IMR-90 (cell line): ENCODE results near the gene ARMH1. TPM values are rescaled to one million over a fixed set of nuclear protein-coding genes. Genes with fewer than 3 reads are reported as not detected.

Experiments used
- ATAC-seq: fragments of 200-7000 bp; cut with Tn5 transposase; 2 replicates; pipeline ENCODE4 v1.9.1; 2020; ENCODE audit warnings: low read depth, mild to moderate bottlenecking, moderate library complexity
- BruUV-seq: library from RNA; stranded (reverse); fragments of 400-500 nt; replicated peaks from 2 replicates; lab custom pipeline; 2021; lab: Mats Ljungman, UMichigan
- CTCF ChIA-PET: fragments of 300-600 bp; formaldehyde crosslinking; extraction: SDS; loops from one replicate; lab custom pipeline; 2021; ENCODE audit warnings: antibody characterized with exemption; lab: Yijun Ruan, JAX
- POLR2A ChIA-PET: fragments of 300-600 bp; sonication (Branson Sonifier 250); formaldehyde crosslinking; loops from one replicate; lab custom pipeline; 2022; ENCODE audit warnings: antibody characterized with exemption; ENCODE audit not compliant: unreplicated experiment; lab: Charles Lee
- DNase-seq: peaks from one replicate; pipeline ENCODE4 v3.0.0; 2013
- H2AFZ ChIP-seq: replicated peaks from 2 replicates; pipeline ENCODE3; 2013; ENCODE audit warnings: low read length, mild to moderate bottlenecking; ENCODE audit not compliant: poor library complexity
- H2AK5ac ChIP-seq: 2 replicates; pipeline ENCODE4 v1.6.1; 2013; ENCODE audit warnings: low read depth, low read length, inconsistent platforms
- H2AK9ac ChIP-seq: replicated peaks from 2 replicates; pipeline ENCODE3; 2013; ENCODE audit warnings: mild to moderate bottlenecking, low read depth, low read length, moderate library complexity; ENCODE audit not compliant: poor library complexity
- H2BK120ac ChIP-seq: 2 replicates; pipeline ENCODE4 v1.6.1; 2013; ENCODE audit warnings: low read depth, low read length, inconsistent platforms
- H2BK15ac ChIP-seq: 3 replicates; pipeline ENCODE4 v1.6.1; 2013; ENCODE audit warnings: low read depth, low read length, inconsistent platforms
- H2BK20ac ChIP-seq: 2 replicates; pipeline ENCODE4 v1.6.1; 2013; ENCODE audit warnings: low read depth, mild to moderate bottlenecking, inconsistent platforms, low read length, moderate library complexity
- H2BK5ac ChIP-seq: 2 replicates; pipeline ENCODE4 v1.6.1; 2013; ENCODE audit warnings: mild to moderate bottlenecking, low read depth, low read length, inconsistent platforms; ENCODE audit not compliant: poor library complexity, severe bottlenecking
- H3K14ac ChIP-seq: replicated peaks from 2 replicates; pipeline ENCODE4 v1.6.1; 2013; ENCODE audit warnings: low read depth, low read length, inconsistent platforms
- H3K18ac ChIP-seq: 2 replicates; pipeline ENCODE4 v1.6.1; 2013; ENCODE audit warnings: low read depth, low read length, control low read depth
- H3K23ac ChIP-seq: 2 replicates; pipeline ENCODE4 v1.6.1; 2013; ENCODE audit warnings: low read depth, low read length, inconsistent platforms
- H3K27ac ChIP-seq: 2 replicates; pipeline ENCODE4 v1.5.1; 2013; ENCODE audit warnings: mild to moderate bottlenecking, control low read depth, low read length; ENCODE audit not compliant: insufficient read depth
- H3K27me3 ChIP-seq: 2 replicates; pipeline ENCODE4 v1.6.1; 2013; ENCODE audit warnings: low read length; ENCODE audit not compliant: control insufficient read depth, insufficient read depth
- H3K36me3 ChIP-seq: 2 replicates; pipeline ENCODE4 v1.6.1; 2013; ENCODE audit warnings: low read length, mixed read lengths; ENCODE audit not compliant: control insufficient read depth, insufficient read depth
- H3K4ac ChIP-seq: 2 replicates; pipeline ENCODE4 v1.6.1; 2013; ENCODE audit warnings: low read depth, low read length, inconsistent platforms
- H3K4me1 ChIP-seq: 2 replicates; pipeline ENCODE4 v1.6.1; 2013; ENCODE audit warnings: low read length, mixed read lengths; ENCODE audit not compliant: control insufficient read depth, insufficient read depth
- H3K4me2 ChIP-seq: 2 replicates; pipeline ENCODE4 v1.6.1; 2013; ENCODE audit warnings: low read depth, mild to moderate bottlenecking, control low read depth, low read length, moderate library complexity
- H3K4me3 ChIP-seq: 2 replicates; pipeline ENCODE4 v1.5.1; 2013; ENCODE audit warnings: low read depth, mild to moderate bottlenecking, control low read depth, low read length, moderate library complexity; ENCODE audit not compliant: insufficient read depth
- H3K56ac ChIP-seq: 2 replicates; pipeline ENCODE4 v1.6.1; 2013; ENCODE audit warnings: low read length, inconsistent platforms; ENCODE audit not compliant: insufficient read depth; ENCODE audit errors: extremely low read depth
- H3K79me1 ChIP-seq, 2 experiments: 2 replicates each; pipeline ENCODE4 v1.6.1; 2013; ENCODE audit warnings: low read length in 2 of 2, inconsistent platforms in 1 of 2, low read depth in 1 of 2
- H3K9ac ChIP-seq: 2 replicates; pipeline ENCODE4 v1.6.1; 2013; ENCODE audit warnings: low read depth, low read length, control low read depth
- H3K9me1 ChIP-seq: 2 replicates; pipeline ENCODE4 v1.6.1; 2013; ENCODE audit warnings: low read length, inconsistent platforms; ENCODE audit not compliant: insufficient read depth
- H3K9me3 ChIP-seq: 2 replicates; pipeline ENCODE4 v1.6.1; 2013; ENCODE audit warnings: low read length; ENCODE audit not compliant: control insufficient read depth, insufficient read depth
- H4K20me1 ChIP-seq: 2 replicates; pipeline ENCODE4 v1.6.1; 2013; ENCODE audit warnings: low read length, inconsistent platforms; ENCODE audit not compliant: insufficient read depth
- H4K5ac ChIP-seq: 2 replicates; pipeline ENCODE4 v1.6.1; 2013; ENCODE audit warnings: mild to moderate bottlenecking, low read depth, low read length, control low read depth
- H4K8ac ChIP-seq, 2 experiments: 2 replicates each; pipeline ENCODE4 v1.6.1; 2013; ENCODE audit warnings: low read depth in 2 of 2, low read length in 2 of 2, control low read depth in 1 of 2, inconsistent platforms in 1 of 2
- H4K91ac ChIP-seq: 2 replicates; pipeline ENCODE4 v1.6.1; 2013; ENCODE audit warnings: low read depth, low read length, inconsistent platforms; ENCODE audit not compliant: insufficient read depth
- ELK1 ChIP-seq: fragments of 150-350 bp; IDR thresholded peaks from 2 replicates; pipeline ENCODE4 v1.6.1; 2016; ENCODE audit warnings: low read depth, mild to moderate bottlenecking, low read length, moderate library complexity, borderline replicate concordance
- FOS ChIP-seq: fragments of 150-350 bp; IDR thresholded peaks from 2 replicates; pipeline ENCODE4 v1.6.1; 2016; ENCODE audit warnings: low read depth, low read length
- MAFK ChIP-seq: IDR thresholded peaks from 2 replicates; pipeline ENCODE4 v1.6.1; 2012; ENCODE audit warnings: low read depth, low read length, improper control_type of control experiment
- MXI1 ChIP-seq: IDR thresholded peaks from 2 replicates; pipeline ENCODE4 v1.6.1; 2012; ENCODE audit warnings: low read depth, mild to moderate bottlenecking, low read length, moderate library complexity, borderline replicate concordance
- NFE2L2 ChIP-seq: fragments of 150-350 bp; IDR thresholded peaks from 2 replicates; pipeline ENCODE4 v1.6.1; 2016; ENCODE audit warnings: low read depth, mild to moderate bottlenecking, low read length
- POLR2A ChIP-seq: IDR thresholded peaks from 2 replicates; pipeline ENCODE4 v1.6.1; 2012; ENCODE audit warnings: mild to moderate bottlenecking, low read depth, low read length
- RCOR1 ChIP-seq: IDR thresholded peaks from 2 replicates; pipeline ENCODE4 v1.6.1; 2012; ENCODE audit warnings: mild to moderate bottlenecking, low read length, improper control_type of control experiment; ENCODE audit not compliant: insufficient replicate concordance
- SMC3 ChIP-seq: fragments of 150-350 bp; IDR thresholded peaks from 2 replicates; pipeline ENCODE4 v1.6.1; 2016; ENCODE audit warnings: low read depth, mild to moderate bottlenecking, antibody characterized with exemption, low read length, moderate library complexity
- WGBS, 2 experiments: methylation state at CpG; one replicate each; pipeline versions ENCODE4 v1.1.5 to v1.1.7; 2013; ENCODE audit warnings: missing lambda C conversion rate in 2 of 2; ENCODE audit not compliant: insufficient read length in 1 of 2; ENCODE audit errors: extremely low coverage in 2 of 2; 5-methylcytosine and 5-hydroxymethylcytosine counted together
- dilution Hi-C: fragments of 300-500 bp; cut with HindIII; formaldehyde crosslinking; loops from one replicate; pipeline ENCODE4 v1.14.3; 2018; ENCODE audit warnings: low sequenced_read_pairs; ENCODE audit not compliant: unreplicated experiment
- in situ Hi-C: fragments of 300-500 bp; cut with MboI; formaldehyde crosslinking; loops from 3 replicates; pipeline ENCODE4 v1.14.3; 2019; ENCODE audit warnings: low sequenced_read_pairs, inconsistent platforms, mixed read lengths
- intact Hi-C: fragments of 100-400 bp; cut with micrococcal nuclease; formaldehyde crosslinking; loops from 2 replicates; pipeline ENCODE4 v1.10.0; 2022
- polyA plus RNA-seq, 3 experiments: library from polyadenylated mRNA; depleted of rRNA; stranded (reverse); fragments of >200 nt; gene quantifications; 2 replicates each; pipeline ENCODE4 v1.2.3, GENCODE V29; 2012; ENCODE audit warnings: low replicate concordance in 1 of 3
- total RNA-seq: library from RNA; depleted of rRNA; stranded (reverse); fragments of >200 nt; gene quantifications from 2 replicates; pipeline ENCODE4 v1.2.3, GENCODE V29; 2012

Gene ARMH1
- total and polyA plus RNA-seq, 2 of the 4 experiments (the other 2 are of a cell fraction): 0.36 to 0.72 TPM

DNA sequence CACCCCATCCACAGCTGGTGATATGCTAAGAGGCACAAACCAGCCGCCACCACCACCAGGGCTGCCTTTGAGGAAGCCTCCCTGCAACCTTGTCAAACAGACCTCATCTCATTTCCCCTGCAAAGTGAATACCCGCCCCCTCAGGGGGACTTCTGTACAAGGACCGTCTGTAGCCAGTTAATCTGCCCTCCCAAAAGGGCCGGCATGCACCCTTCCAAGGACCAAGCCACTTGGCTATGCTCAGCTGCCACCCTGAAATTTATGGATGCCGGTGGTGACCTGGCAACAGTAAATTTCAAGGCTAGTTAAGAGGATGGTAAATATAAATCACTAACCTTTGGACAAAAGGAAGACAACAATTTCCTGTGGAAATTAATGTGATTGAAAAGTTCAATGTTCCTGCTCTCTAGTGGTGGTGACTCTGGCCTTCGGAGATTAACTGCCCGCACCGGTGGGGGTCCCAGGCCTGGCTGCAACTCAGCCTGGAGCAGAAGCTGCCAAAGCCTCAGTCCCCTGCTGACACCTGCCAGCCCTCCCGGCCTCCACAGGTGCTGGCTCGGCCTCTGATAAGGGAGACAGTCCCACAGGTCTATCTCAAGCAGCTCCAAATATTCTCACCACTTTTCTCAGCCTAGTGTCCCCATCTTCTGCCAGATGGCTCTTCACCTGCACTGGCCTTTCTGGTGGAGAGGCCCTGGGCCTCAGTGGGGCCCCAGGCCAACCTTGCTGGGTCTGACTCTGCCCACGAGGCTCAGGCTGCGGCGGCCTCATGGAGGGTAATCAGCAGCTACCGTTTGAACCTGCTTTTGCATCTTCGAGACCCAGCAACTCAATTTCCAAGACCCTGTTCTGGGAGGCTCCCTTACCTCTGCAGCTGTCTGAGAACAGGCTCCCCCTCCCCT, 12.5 kb upstream of the ARMH1 start:
- dilution Hi-C loops: no loop called here
- no TSS peak for BruUV-seq

More for the DNA sequence above, 12.5 kb upstream of the ARMH1 start:
- no peak overlapping the region for H4K5ac ChIP-seq
- H3K27ac ChIP-seq: no peak overlapping the region
- no peaks in the 10 kb centered on the region for H4K20me1 ChIP-seq
- ATAC-seq (no peak), DNase-seq (no peak)
- no peaks in the 10 kb centered on the region for H3K9me3 ChIP-seq
- H3K79me1 ChIP-seq: no peaks in the 10 kb centered on the region
- no peak overlapping the region for H3K18ac ChIP-seq
- POLR2A ChIA-PET: interaction anchor here (0.6 kb wide), 1 partner anchor 39 kb away, joined by 3 read pairs; no protein-coding TSS in a partner anchor
- no peak overlapping the region for H2AFZ ChIP-seq
- no peak overlapping the region for H2BK120ac ChIP-seq
- no peak overlapping the region for H4K91ac ChIP-seq
- intact Hi-C loops: no loop called here
- CTCF ChIA-PET: no interaction called here
- H3K4me2 ChIP-seq: no peak overlapping the region
- in situ Hi-C loops: no loop called here
- H2BK5ac ChIP-seq: no peak overlapping the region
- no peaks in the 10 kb centered on the region for H3K9me1 ChIP-seq
- no peaks in the 10 kb centered on the region for H3K27me3 ChIP-seq
- no peak overlapping the region for H2BK15ac ChIP-seq
- H2BK20ac ChIP-seq: no peak overlapping the region
- H2AK9ac ChIP-seq: no peak overlapping the region
- H3K36me3 ChIP-seq: no peaks in the 10 kb centered on the region
- no peak overlapping the region for H3K9ac ChIP-seq
- no peak overlapping the region for H3K23ac ChIP-seq
- H3K4me1 ChIP-seq: 0 out of 2 replicates have a peak, but pooled peaks cover 2% of the 10 kb centered on the region
- no peak overlapping the region for H4K8ac ChIP-seq
- 82% methylated on average over 5 of the region's 15 CpGs; no CpG with 5 or more reads in 1 of the 2 experiments for WGBS, 2 experiments
- no peak overlapping the region for H3K4ac ChIP-seq
- TF ChIP-seq ELK1 (no peak), POLR2A (no peak), RCOR1 (no peak), MXI1 (no peak), FOS (no peak), MAFK (no peak), NFE2L2 (no peak), SMC3 (no peak)
- no peak overlapping the region for H3K14ac ChIP-seq
- no peak overlapping the region for H3K4me3 ChIP-seq
- no peak overlapping the region for H2AK5ac ChIP-seq
- no peak overlapping the region for H3K56ac ChIP-seq
